Ramos (cell line): ENCODE measurements around the gene ANGPTL2.

ENCODE experiments used
- in situ Hi-C: fragments of 300-500 bp; cut with MboI; formaldehyde crosslinking; loops from one replicate; pipeline ENCODE4 v1.14.3; 2022; ENCODE audit warnings: low sequenced_read_pairs; ENCODE audit not compliant: unreplicated experiment

ANGPTL2 gene

GRCh38 chr9:127058645-127059021, 63.8 kb downstream of the ANGPTL2 start:
- in situ Hi-C loops = no loop called here

- in situ Hi-C loops = no loop called here
Measured at GRCh38 chr9:127058011-127058644, 64.3 kb downstream of the ANGPTL2 start.

- in situ Hi-C loops = no loop called here
Measured at GRCh38 chr9:127056446-127056845, 66.0 kb downstream of the ANGPTL2 start.

- in situ Hi-C loops = no loop called here
Measured at GRCh38 chr9:127055745-127056402, 66.6 kb downstream of the ANGPTL2 start.

- in situ Hi-C loops = no loop called here
Measured at GRCh38 chr9:127053960-127054359, 68.5 kb downstream of the ANGPTL2 start.

GRCh38 chr9:127053057-127053821, 69.2 kb downstream of the ANGPTL2 start:
- in situ Hi-C loops = no loop called here

GRCh38 chr9:127051881-127052595, 70.4 kb downstream of the ANGPTL2 start:
- in situ Hi-C loops = no loop called here

GRCh38 chr9:127050591-127051001, 71.8 kb downstream of the ANGPTL2 start:
- in situ Hi-C loops = no loop called here

- in situ Hi-C loops = no loop called here
Measured at GRCh38 chr9:127050152-127050551, 72.3 kb downstream of the ANGPTL2 start.

- in situ Hi-C loops = no loop called here
Measured at GRCh38 chr9:127049581-127049980, 72.9 kb downstream of the ANGPTL2 start.

- in situ Hi-C loops = no loop called here
Measured at GRCh38 chr9:127049044-127049443, 73.4 kb downstream of the ANGPTL2 start.

GRCh38 chr9:127047971-127048370, 74.5 kb downstream of the ANGPTL2 start:
- in situ Hi-C loops = no loop called here

- in situ Hi-C loops = no loop called here
Measured at GRCh38 chr9:127045148-127045547, 77.3 kb downstream of the ANGPTL2 start.

- in situ Hi-C loops = no loop called here
Measured at GRCh38 chr9:127039492-127039891, 82.9 kb downstream of the ANGPTL2 start.

- in situ Hi-C loops = no loop called here
Measured at GRCh38 chr9:127038531-127038930, 83.9 kb downstream of the ANGPTL2 start.
